ENCODE results near the gene SHC3. TPM values are rescaled to one million over a fixed set of nuclear protein-coding genes. Genes with fewer than 3 reads are reported as not detected.

SHC3 gene
- polyA plus RNA-seq, 3 donors: not detected

DNA sequence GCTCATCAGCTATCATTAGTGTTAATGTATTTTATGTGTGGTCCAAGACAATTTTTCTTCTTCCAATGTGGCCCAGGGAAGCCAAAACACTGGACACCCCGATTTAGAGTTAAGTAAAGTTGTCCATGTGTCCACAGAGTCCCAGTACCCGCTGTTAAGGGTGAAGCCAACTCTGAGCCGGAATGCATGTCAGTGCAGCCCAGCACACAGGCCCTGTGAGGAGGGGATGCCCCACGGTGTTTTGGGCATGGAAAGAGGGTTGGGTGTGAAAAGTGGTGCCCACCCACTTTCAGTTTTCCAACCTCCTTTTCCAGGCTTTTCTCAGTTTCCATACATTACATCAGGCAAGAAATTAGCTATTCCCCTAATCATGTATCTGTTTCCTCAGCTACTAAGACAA is 24.4 kb downstream of the SHC3 start:
- Histone ChIP-seq H3K27me3 (ENCODE audit: control insufficient read depth in 2 of 2, insufficient read depth in 2 of 2, low read length in 2 of 2) (peaks cover 10 to 12% of the 10 kb centered on the region in 2 donors), H3K4me2 (replicated peaks; ENCODE audit: extremely low read depth, low read length, poor library complexity, severe bottlenecking) (no peak overlapping the region), H4K20me1 (ENCODE audit: insufficient read depth, low read length) (no peaks in the 10 kb centered on the region), H3K4me1 (ENCODE audit: control insufficient read depth in 1 of 2, insufficient read depth in 2 of 2, low read length in 2 of 2) (peaks cover 13 to 23% of the 10 kb centered on the region in 2 donors), H2AFZ (ENCODE audit: insufficient read depth, low read depth, low read length, poor library complexity, severe bottlenecking) (no peak overlapping the region), H3K9me3 (replicated peaks in 1 of 2; ENCODE audit: control insufficient read depth in 1 of 2, insufficient read depth in 1 of 2, low read length in 2 of 2) (no peaks in the 10 kb centered on the region), H3K27ac (ENCODE audit: low read depth in 1 of 2, low read length in 2 of 2) (no peak overlapping the region), H3K9ac (ENCODE audit: insufficient read depth, low read length, poor library complexity, severe bottlenecking) (no peak overlapping the region), H3K79me2 (ENCODE audit: insufficient read depth, low read length) (no peaks in the 10 kb centered on the region), H3K36me3 (replicated peaks in 1 of 2; ENCODE audit: control insufficient read depth in 1 of 2, insufficient read depth in 2 of 2, low read length in 2 of 2) (no peaks in the 10 kb centered on the region), H3K4me3 (replicated peaks in 1 of 3; ENCODE audit: low read depth in 2 of 3, low read length in 3 of 3) (no peak overlapping the region)
- DNase-seq: no peak
- H3K36me3 Mint-ChIP-seq: no peaks in the 10 kb centered on the region
- peak overlapping the region in 6 of 7 donors; percentile 18 to 91 (median 84) for H3K27ac Mint-ChIP-seq
- peaks cover 0 to 5% (median 2%) of the 10 kb centered on the region in 7 donors for H3K9me3 Mint-ChIP-seq
- no peak overlapping the region for H3K4me3 Mint-ChIP-seq
- no CpG with 5 or more reads among the region's 4 CpGs for WGBS (ENCODE audit: insufficient coverage)
- TF ChIP-seq, protein P1, sequence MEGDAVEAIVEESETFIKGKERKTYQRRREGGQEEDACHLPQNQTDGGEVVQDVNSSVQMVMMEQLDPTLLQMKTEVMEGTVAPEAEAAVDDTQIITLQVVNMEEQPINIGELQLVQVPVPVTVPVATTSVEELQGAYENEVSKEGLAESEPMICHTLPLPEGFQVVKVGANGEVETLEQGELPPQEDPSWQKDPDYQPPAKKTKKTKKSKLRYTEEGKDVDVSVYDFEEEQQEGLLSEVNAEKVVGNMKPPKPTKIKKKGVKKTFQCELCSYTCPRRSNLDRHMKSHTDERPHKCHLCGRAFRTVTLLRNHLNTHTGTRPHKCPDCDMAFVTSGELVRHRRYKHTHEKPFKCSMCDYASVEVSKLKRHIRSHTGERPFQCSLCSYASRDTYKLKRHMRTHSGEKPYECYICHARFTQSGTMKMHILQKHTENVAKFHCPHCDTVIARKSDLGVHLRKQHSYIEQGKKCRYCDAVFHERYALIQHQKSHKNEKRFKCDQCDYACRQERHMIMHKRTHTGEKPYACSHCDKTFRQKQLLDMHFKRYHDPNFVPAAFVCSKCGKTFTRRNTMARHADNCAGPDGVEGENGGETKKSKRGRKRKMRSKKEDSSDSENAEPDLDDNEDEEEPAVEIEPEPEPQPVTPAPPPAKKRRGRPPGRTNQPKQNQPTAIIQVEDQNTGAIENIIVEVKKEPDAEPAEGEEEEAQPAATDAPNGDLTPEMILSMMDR (IDR thresholded peaks at IDR 0.05): no peak
- H3K4me1 Mint-ChIP-seq: peaks cover 21% of the 10 kb centered on the region
- peaks cover 9 to 37% (median 15%) of the 10 kb centered on the region in 3 donors for H3K27me3 Mint-ChIP-seq (ENCODE audit: low read depth in 3 of 3)
- intact Hi-C loops (cut with micrococcal nuclease): no loop called here

DNA sequence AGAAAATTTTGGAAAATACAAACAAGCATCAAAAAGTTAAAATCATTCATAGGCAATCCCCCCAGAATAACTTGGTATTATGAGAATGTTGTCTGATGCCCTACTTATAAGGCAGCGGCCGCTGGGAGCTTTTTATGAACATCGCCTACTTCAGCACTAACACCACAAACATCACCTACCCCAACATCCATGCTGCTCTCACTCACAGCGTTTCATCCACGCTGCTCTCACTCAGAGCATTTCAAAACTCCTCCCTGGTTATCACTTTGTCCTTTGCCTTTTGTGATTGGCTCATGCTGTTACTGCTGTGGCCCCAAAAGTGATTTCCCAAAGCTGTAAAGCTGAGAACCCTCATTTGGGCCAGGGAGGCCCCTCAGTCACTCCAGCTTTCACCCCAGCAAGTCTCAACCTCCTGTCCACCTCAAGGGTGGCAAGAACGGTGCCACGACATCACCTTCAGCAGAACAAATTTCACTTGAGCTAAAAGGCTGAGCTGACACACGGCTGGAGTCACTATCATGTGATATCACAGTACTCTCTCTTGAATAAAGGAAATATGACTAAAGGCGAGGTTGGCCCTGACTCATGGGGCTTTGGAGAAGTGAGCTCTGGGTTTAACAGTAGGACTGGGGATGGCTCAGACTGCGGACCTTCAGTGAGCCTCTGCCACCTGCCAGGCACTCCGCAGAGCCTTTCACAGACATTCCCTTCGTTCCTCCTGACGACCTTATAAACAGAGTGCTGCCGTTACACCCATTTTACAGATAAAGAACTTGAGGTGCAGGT is 25.2 kb downstream of the SHC3 start:
- peak; percentile 68 to 92 (median 68) for DNase-seq
- WGBS (ENCODE audit: insufficient coverage): 91% methylated on average over 4 of the region's 14 CpGs
- Histone ChIP-seq H3K9ac (ENCODE audit: insufficient read depth, low read length, poor library complexity, severe bottlenecking) (no peak overlapping the region), H2AFZ (ENCODE audit: insufficient read depth, low read depth, low read length, poor library complexity, severe bottlenecking) (no peak overlapping the region), H4K20me1 (ENCODE audit: insufficient read depth, low read length) (no peaks in the 10 kb centered on the region), H3K4me1 (ENCODE audit: control insufficient read depth in 1 of 2, insufficient read depth in 2 of 2, low read length in 2 of 2) (peaks cover 13 to 23% of the 10 kb centered on the region in 2 donors), H3K4me2 (replicated peaks; ENCODE audit: extremely low read depth, low read length, poor library complexity, severe bottlenecking) (no peak overlapping the region), H3K27me3 (ENCODE audit: control insufficient read depth in 2 of 2, insufficient read depth in 2 of 2, low read length in 2 of 2) (peaks cover 12 to 15% of the 10 kb centered on the region in 2 donors), H3K9me3 (replicated peaks in 1 of 2; ENCODE audit: control insufficient read depth in 1 of 2, insufficient read depth in 1 of 2, low read length in 2 of 2) (no peaks in the 10 kb centered on the region), H3K36me3 (replicated peaks in 1 of 2; ENCODE audit: control insufficient read depth in 1 of 2, insufficient read depth in 2 of 2, low read length in 2 of 2) (no peaks in the 10 kb centered on the region), H3K79me2 (ENCODE audit: insufficient read depth, low read length) (no peaks in the 10 kb centered on the region), H3K4me3 (replicated peaks in 1 of 3; ENCODE audit: low read depth in 2 of 3, low read length in 3 of 3) (no peak overlapping the region), H3K27ac (ENCODE audit: low read depth in 1 of 2, low read length in 2 of 2) (no peak overlapping the region)
- H3K27ac Mint-ChIP-seq: peak overlapping the region; percentile 52 to 91 (median 85)
- intact Hi-C loops (cut with micrococcal nuclease): no loop called here
- TF ChIP-seq, protein P1 (IDR thresholded peaks at IDR 0.05): no peak
- H3K36me3 Mint-ChIP-seq: no peaks in the 10 kb centered on the region
- H3K4me1 Mint-ChIP-seq: peaks cover 21% of the 10 kb centered on the region
- H3K4me3 Mint-ChIP-seq: peak overlapping the region in 1 of 2 donors; percentile 23
- peaks cover 0 to 5% (median 2%) of the 10 kb centered on the region in 7 donors for H3K9me3 Mint-ChIP-seq
- H3K27me3 Mint-ChIP-seq (ENCODE audit: low read depth in 3 of 3): peaks cover 8 to 37% (median 15%) of the 10 kb centered on the region in 3 donors
